HG03469 (cell line): Measurements from ENCODE around the gene TVP23A.
"Not testable (repeated sequence)": the region's sequence is repeated elsewhere in the genome, so short reads cannot be mapped to it uniquely, and the experiment has no call there.

Experiments
- ATAC-seq: cut with Tn5 transposase; IDR thresholded peaks from one replicate; pipeline ENCODE4 v1.9.1; 2021; ENCODE audit warnings: mild to moderate bottlenecking, moderate library complexity, moderate number of reproducible peaks; ENCODE audit not compliant: unreplicated experiment

Gene TVP23A

DNA sequence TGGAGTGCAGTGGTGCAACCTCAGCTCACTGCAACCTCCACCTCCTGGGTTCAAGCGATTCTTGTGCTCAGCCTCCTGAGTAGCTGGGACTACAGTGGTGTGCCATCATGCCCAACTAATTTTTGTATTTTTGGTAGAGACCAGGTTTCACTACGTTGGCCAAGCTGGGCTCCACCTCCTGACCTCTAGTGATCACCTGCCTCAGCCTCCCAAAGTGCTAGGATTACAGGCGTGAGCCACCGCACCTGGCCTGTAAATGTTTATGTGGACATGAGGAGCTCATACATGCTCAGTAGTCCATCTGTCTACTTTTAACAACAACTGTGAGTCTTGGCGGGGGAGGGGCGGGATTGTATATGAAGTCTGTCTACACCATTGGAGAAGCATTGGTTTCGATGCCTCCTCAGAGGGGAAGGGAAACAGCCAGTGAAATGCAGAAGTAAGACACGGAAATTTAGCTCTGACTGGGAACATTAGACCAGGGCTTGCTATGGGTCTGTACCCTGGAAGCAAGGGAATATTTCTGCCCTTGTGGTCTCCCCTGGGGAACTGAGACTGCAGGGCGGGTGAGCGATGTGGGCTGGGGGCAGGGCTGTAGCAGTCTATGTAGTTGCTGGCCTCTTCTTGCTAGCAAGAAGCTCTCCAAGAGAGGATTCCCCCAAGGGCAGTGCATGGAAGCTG is 65.6 kb downstream of the TVP23A start:
- ATAC-seq, result no peak

DNA sequence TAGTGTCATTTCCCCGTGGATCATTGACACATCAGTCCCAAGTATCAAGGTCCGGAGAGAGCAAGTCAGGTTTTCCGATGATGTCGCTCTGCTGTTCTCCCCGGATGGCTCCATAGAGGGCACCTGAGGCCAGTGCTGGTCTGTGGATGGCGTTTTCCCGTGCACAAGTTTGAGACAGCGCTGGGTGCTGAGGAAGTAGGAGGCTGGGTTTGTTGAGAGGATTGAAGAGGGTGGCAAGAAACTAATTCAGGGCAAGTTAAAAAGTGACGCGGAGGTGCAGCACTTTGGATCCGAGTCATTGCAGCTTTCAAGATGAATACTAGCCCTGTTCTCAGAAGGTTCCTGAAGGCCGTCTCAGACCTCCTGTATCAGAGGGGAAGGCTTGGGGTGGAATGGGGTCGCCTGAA is 67.3 kb downstream of the TVP23A start:
- no peak for ATAC-seq

DNA sequence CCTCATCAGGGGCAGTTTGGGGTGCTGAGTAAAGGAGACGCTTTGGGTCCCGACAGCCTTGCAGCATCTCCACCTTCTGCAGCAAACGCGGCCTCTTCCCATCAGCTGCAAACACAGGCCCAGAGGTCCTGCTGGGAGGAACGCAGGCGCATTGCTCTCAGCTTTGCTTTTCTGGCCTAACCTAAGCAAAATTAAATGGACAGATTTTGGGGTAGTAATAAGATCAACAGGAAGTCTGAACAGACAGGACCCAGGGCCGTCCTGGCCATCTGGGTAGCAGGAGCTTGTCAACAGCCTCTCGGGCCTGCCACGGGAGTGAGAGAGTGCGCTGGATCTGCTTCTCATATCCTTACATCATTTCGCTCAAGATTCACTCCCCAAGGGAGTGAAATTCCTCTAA is 67.8 kb downstream of the TVP23A start:
- ATAC-seq, result no peak

DNA sequence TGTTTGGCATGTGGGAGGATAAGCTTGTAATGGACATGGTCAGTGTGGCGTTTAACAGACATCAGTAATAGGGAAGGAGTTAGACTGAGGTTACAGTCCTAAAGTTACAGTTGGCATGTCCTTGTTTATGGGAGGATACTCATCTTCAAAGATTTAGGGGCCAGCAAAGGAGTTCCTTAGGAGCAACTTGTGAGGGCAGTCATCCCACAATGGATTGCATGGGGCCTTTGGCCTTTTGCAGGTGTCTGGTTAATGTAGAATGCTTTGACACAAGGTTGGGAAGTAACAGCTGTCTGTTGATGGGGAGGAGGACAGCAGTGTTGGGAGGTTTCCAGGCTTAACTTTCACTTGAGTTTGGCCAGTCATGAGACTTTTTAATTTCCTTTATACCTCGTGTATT is 72.8 kb downstream of the TVP23A start:
- no peak for ATAC-seq

DNA sequence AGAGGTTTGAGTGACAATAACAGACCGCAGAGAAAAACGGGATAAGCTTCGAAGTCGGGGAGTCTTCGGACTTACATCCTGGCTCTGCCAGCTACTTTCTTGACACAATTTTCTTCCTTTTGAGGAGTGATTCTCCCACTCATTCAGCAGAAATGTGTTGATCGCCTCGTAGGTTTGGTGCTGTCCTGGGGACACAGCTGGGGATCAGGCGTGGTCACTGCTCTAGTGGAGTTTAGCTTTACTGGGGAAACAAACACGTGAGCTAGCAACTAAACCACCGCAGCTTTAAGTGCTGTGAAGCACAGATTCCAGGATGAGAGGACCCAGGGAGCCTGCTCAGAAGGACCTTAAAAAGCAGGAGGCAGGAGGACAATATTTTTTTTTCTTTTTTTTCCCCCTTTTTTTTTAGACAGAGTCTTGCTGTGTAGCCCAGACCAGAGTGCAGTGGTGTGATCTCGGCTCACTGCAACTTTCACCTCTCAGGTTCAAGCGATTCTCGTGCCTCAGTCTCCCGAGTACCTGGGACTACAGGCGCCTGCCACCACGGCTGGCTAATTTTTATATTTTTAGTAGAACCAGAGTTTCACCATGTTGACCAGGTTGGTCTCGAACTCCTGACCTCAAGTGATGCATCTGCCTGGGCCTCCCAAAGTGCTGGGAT is 74.1 kb downstream of the TVP23A start:
- no peak for ATAC-seq

DNA sequence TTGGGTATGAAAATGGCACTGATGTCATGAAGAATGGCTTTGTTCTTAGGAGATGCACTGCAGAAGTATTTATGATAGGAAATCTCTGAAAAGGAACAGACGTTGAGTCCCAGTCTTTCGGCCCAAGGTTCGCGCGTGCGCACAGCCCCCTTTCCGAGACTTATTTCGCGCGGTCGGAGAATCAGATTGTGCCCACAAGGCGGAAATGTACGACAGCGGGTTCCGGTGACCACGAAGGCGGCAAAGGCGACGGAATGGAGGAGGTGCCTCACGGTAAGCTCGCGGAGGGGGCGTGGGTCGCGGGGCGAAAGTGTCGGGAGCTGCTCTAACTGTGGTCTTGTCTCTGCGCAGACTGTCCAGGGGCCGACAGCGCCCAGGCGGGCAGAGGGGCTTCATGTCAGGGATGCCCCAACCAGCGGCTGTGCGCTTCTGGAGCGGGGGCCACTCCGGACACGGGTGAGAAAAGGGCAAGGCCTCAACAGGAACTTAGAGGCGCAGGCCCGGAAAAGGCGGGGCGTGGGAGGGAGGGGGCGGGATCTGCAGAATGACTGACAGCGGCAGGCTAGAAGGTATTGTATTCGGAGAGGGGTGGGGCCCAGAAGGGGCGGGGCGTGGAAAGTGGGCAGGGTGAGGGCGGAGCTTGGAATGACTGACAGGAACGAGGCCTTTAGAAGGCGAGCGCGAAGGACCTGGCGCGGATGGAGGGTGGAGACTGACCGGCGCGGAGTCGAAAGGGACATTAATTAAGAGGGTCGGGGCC is 74.8 kb downstream of the TVP23A start, which contains the start of gene NUBP1:
Gene NUBP1 (plus strand): TSS at position 233 of the 760 bp plus-strand sequence. CDS start 22 bp downstream, at position 255.
- ATAC-seq, result peak; percentile 40

DNA sequence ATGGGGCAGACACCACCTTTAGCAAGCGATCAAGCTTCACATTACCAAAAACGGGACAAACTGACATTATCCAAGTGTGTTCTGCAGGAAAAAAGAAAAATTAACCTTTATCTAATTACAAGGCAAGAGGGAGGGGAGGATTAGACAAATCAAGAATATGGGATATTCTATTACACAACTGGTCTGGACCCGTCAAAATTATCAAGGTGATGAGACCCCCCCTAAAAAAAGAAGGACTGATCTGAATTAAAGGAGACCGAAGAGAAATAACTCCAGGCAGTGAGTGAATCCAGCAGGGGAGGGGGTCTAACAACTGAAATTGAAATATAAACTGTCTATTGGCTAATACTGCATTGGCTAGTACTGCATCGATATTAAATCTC is 75.4 kb downstream of the TVP23A start:
- ATAC-seq, result no peak

DNA sequence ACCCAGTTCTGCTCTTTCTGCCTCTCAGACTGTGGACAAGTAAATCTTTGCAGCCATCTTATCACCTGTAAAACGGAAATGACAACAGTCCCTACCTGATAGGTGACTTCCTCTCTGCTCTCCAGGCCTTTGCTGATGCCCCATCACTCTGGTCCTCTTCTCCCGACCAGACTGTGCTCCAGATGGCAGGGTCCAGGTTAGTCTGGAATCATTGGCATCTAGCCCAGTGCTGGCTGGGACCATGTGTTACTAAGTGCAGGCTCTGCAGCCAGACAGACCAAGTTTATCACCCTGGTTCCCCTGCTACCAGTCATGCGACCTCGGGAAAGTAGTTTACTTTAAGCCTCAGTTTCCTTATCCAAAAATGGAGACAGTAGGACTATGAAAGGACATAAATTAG is 76.8 kb downstream of the TVP23A start:
- ATAC-seq, result no peak

DNA sequence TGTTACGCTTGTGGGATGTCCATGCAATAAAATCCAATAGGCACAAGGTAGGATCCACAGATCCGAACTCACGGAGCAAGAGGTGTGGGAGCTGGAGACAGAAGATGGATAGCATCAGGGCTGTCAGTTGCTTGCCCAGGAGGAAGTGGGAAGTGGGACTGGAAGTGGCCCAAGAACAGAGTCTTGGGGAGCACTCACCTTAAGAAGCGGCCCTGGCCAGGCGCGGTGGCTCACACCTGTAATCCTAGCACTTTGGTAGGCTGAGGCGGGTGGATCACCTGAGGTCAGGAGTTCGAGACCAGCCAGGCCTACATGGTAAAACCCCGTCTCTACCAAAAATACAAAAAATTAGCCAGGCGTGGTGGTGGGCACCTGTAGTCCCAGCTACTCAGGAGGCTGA is 77.3 kb downstream of the TVP23A start:
- not testable (repeated sequence) for ATAC-seq

DNA sequence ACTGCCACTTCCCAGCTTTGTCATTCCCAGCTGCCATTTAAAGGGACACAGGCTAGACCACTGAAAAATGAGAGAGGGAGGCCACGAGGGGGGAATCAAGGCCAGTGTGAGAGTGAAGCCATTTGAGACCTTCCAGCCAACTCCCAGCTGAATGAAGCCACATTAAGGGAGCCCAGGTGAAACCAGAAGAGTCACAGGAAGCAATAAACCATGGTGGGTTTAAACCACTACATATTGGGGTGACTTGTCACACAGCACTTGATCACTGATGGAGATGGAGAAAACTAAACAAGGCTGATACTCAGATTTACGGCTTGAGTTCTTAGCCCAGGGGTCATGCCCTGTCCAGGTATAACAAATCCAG is 77.8 kb downstream of the TVP23A start:
- no peak for ATAC-seq

DNA sequence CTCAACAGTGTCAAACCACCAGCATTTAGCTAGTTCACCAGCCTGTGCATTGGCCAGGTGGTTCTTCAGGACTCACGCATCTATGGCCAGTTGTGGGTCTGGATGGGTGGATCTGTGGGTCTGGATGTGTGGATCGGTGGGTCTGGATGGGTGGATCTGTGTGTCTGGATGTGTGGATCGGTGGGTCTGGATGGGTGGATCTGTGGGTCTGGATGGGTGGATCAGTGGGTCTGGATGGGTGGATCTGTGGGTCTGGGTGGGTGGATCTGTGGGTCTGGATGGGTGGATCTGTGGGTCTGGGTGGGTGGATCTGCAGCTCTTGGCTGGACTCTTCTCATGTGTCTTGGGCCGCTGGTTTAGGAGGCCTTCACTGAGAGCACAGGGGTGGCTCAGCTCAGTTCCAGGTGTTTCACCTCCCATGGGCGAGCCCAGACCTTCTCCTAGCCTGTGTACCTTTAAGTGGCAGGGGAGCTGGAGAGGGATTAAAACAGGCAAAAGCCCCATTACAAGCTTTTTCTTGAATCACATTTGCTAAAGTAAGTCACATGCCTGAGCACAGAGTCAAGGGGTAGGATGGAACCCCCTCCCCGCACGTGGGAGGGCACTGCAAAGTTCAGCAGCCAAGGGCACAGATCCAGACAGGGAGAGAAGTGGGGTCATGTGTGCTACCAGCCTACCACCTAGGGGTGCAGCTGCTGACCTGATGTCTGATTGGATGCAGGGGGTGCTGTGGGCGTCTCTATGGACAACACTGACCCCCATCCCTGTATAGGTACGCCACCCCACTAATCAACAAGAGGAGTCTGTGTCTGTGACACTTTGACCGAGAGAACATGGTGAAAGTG is 78.4 kb downstream of the TVP23A start:
- ATAC-seq, result no peak

DNA sequence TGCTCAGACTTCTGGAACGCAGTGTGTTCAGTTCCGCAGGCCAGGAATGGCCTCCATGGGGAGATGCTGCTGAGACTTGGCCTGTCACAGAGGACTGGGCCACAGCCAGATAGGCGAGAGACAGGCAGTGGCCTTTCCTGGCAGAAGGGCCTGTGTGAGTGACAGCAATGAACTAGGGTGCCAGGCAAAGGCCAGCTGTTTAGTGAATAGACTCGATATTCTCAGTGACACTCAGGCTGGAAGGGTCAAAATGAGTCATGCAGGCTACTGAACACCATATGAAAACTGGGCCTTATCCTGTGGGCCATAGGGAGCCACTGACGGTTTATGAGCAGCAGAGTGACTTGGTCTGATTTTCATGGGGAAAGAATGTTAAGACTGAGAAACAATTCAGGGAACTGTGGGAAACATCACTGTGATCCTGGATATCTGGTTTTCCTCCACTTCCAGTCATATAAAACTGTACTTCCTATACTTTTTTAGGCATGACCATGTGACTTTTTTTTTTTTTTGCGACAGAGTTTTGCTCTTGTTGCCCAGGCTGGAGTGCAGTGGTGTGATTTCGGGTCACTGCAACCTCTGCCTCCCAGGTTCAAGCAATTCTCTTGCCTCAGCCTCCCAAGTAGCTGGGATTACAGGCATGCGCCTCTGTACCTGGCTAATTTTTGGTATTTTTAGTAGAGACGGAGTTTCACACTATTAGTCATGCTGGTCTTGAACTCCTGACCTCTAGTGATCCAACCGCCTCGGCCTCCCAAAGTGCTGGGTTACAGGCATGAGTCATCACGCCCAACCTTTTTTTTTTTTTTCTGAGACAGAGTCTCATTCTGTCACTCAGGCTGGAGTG is 80.1 kb downstream of the TVP23A start:
- ATAC-seq, result no peak

DNA sequence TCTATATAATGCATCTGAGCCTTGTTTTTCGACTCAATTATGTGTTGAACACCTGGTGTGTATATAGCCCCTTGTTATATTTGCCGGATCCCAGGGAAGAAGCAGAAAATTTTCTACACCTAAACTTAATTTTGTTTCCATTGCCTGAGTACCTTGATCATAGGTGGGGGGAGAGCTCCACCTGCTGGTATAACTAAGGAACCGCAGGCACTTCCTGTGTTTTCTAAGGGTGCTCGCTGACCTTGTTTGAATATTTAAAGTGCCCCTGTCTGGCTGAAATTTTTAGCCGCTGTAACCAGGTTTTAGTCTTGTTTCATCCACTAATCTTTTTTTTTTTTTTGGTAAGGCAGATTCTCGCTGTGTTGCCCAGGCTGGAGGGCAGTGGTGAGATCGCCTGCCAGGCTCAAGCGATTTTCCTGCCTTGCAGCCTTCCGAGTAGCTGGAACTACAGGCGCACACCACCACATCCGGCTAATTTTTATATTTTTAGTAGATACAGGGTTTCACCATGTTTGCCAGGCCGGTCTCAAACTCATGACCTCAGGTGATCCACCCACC is 81.4 kb downstream of the TVP23A start:
- ATAC-seq, result no peak

DNA sequence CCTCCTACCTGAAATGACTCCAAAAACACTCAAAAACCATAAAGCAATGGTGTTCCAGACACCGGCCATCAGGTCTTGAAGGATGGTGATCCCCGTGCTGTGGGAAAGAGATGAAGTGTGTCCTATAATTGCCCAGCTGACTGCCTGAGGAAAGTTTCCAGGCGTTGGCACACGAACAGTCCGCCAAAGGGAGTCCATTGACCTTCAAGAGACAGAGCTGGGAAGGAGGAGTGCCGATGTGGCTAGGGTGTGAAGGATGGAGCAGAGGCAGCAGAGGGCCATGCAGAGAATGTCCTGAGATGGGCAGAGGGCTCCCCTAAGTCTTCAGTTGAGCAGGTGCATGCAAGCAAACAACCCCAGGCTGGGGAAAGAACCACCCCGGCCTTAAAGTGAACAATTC is 86.8 kb downstream of the TVP23A start:
- ATAC-seq, result no peak

DNA sequence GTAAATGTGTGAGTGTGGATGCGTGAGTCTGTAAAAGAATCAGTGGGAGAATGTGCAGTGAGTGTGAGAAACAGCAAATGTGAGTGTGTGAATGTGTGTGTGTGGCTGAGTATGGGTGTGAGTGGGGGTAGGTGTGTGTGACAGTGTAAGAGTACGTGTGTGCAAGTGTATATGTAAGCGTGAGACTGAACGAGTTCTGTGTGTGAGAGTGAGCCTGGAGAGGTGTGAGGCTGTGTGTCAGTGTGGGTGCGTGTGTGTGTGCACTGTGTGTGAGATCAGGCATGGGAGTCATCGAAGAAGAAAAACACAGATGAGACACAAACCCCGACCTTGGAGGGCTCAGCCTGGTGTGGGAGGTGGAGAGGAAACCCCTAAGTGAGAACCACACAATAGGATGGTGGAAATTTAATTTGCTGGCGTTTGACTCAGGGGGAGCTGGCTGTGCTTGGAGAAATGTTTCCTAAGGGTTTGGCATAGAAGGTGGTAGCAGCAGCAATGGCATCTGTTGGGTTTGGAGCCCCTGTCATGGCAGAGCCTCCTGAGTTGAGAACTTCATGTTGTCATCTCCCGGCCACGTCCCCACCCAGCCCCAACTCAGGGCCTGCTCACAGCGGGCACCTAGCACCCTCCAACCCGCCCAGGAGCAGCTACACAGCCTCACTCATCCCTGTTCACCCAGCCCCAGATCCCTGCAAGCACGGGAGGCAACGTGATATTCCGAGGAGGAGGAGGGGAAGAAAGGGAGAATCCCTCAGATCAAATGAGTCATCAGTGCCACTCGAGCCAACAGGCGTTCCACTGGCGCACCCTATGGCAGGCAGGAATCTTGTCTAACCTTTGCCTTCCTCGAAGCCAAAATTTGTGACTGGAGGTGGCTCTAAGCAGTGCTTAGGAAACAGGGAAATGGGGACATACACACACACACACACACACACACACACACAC is 89.2 kb downstream of the TVP23A start:
- no peak for ATAC-seq

DNA sequence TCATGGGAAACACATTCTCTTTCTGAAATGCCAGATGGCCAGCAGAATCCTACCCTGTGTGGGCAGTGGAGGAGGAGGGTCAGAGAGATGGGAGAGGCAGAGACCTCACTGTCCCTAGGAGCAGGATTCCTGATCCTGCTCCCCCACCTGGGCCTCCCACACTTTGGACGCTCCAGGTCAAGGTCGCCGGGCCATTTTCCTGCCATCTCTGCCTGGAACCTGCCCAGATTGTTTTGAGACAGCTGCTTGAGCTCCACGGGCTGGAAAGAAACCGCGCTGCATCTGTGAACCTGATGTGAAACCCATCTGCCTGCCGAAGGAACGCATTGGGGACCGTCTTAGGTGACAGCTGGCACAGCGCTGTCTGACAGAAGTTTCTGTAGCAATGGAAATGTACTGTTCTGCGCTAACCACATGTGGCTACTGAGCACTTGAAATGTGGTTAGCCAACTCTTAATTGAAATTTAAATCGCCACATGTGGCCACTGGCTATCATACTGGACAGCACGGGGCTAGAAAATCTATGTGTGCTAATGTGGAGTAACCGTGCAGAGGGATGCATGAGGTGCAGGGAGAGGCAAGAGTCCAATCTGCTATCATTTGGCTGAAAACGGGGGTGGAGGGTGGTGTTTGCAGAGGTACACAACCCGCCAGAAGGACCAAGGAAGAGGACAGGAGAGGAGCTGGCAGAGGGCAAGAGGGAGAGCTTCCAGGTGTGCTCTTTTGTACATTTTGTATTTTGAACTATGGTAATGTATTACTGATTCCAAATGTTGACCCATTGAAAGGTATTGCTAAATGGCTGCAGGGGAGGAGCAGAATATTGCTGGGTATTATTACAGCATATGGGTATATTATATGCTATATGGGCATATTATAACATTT is 90.3 kb downstream of the TVP23A start:
- ATAC-seq, result no peak
